ENCODE data around the gene RIPOR1. TPM values are rescaled to one million over a fixed set of nuclear protein-coding genes. Genes with fewer than 3 reads are reported as not detected.
A peak's percentile ranks its signal among the peaks of the same experiment; 100 is the strongest.
"Not testable (repeated sequence)": the region's sequence is repeated elsewhere in the genome, so short reads cannot be mapped to it uniquely, and the experiment has no call there.

RIPOR1 gene
- total RNA-seq, 1 experiment from 2014 or later, result 82.2 TPM

DNA sequence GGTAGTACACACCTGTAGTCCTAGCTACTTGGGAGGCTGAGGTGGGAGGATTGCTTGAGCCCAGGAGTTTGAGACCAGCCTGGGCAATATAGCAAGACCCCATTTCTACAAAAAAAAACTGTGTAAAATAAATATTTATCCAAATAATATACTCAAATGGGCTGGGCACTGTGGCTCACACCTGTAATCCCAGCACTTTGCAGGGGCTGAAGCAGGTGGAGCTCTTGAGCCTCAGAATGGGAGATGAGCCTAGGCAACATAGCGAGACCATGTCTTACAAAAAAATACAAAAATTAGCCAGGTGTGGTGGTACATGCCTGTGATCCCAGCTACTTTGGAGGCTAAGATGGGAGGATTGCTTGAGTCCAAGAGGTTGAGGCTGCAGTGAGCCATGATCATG is 14.7 kb upstream of the RIPOR1 start:
- H3K9me3 ChIP-seq (ENCODE audit: control insufficient read depth, insufficient read depth, low read depth, low read length); H3K4me3 ChIP-seq (ENCODE audit: low read depth in 2 of 2, low read length in 2 of 2); H3K36me3 ChIP-seq (ENCODE audit: control insufficient read depth, insufficient read depth, low read length); DNase-seq (ENCODE audit: low read depth, low spot score); H3K27me3 ChIP-seq (ENCODE audit: control insufficient read depth, insufficient read depth, low read length); H3K4me1 ChIP-seq (ENCODE audit: control insufficient read depth, insufficient read depth, low read length); H3K27ac ChIP-seq (ENCODE audit: low read length); BruUV-seq (replicated peaks); in situ Hi-C loops (cut with HindIII; ENCODE audit: low pct_unique_long_range_greater_than_20kb, low sequenced_read_pairs); ATAC-seq; intact Hi-C loops (cut with micrococcal nuclease; ENCODE audit: unreplicated experiment): not testable (repeated sequence)
- ChIA-PET CTCF (interaction anchor here (0.6 to 1.7 kb wide), 5 partner anchors 14 to 253 kb away, joined by 3 to 9 read pairs (median 7); partner anchors contain the start of gene ATP6V0D1), POLR2A (interaction anchor here (0.6 kb wide), 1 partner anchor 65 kb away, joined by 4 read pairs; no protein-coding TSS in a partner anchor)

DNA sequence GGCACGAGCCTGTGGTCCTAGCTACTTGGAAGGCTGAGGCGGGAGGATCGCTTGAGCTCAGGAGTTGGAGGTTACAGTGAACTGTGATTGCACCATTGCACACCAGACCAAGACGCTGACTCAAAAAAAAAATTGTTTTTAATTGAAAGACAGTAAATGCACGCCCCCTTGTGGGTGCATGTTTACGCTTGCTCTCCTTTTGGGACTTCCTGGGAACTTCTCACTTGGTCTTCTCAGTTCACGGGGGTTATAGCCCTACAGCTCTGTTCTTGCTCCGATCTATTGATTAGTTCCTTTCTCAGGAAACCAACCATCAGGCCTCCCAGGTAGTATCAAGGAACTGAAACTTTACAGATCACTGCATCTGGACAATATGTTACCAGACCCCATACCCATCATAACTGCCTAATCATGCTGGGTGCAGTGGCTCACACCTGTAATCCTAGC is 14.2 kb upstream of the RIPOR1 start:
- BruUV-seq (replicated peaks), result no TSS peak
- intact Hi-C loops (cut with micrococcal nuclease; ENCODE audit: unreplicated experiment), result no loop called here
- peak; percentile 76 for ATAC-seq
- POLR2A ChIA-PET, result interaction anchor here (0.6 kb wide), 1 partner anchor 66 kb away, joined by 4 read pairs; no protein-coding TSS in a partner anchor
- Histone ChIP-seq H3K4me1 (ENCODE audit: control insufficient read depth, insufficient read depth, low read length) (no peaks in the 10 kb centered on the region), H3K27ac (ENCODE audit: low read length) (no peak overlapping the region), H3K4me3 (ENCODE audit: low read depth in 2 of 2, low read length in 2 of 2) (no peak overlapping the region), H3K27me3 (ENCODE audit: control insufficient read depth, insufficient read depth, low read length) (no peaks in the 10 kb centered on the region), H3K9me3 (ENCODE audit: control insufficient read depth, insufficient read depth, low read depth, low read length) (no peaks in the 10 kb centered on the region), H3K36me3 (ENCODE audit: control insufficient read depth, insufficient read depth, low read length) (no peaks in the 10 kb centered on the region)
- TF ChIP-seq, protein P1, sequence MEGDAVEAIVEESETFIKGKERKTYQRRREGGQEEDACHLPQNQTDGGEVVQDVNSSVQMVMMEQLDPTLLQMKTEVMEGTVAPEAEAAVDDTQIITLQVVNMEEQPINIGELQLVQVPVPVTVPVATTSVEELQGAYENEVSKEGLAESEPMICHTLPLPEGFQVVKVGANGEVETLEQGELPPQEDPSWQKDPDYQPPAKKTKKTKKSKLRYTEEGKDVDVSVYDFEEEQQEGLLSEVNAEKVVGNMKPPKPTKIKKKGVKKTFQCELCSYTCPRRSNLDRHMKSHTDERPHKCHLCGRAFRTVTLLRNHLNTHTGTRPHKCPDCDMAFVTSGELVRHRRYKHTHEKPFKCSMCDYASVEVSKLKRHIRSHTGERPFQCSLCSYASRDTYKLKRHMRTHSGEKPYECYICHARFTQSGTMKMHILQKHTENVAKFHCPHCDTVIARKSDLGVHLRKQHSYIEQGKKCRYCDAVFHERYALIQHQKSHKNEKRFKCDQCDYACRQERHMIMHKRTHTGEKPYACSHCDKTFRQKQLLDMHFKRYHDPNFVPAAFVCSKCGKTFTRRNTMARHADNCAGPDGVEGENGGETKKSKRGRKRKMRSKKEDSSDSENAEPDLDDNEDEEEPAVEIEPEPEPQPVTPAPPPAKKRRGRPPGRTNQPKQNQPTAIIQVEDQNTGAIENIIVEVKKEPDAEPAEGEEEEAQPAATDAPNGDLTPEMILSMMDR (IDR thresholded peaks at IDR 0.05), result peak; percentile 81
- no peak for TF ChIP-seq SIN3A (IDR thresholded peaks at IDR 0.05; ENCODE audit: borderline replicate concordance, insufficient read depth, low read depth, low read length)
- in situ Hi-C loops (cut with HindIII; ENCODE audit: low pct_unique_long_range_greater_than_20kb, low sequenced_read_pairs), result no loop called here
- CTCF ChIA-PET, result interaction anchor here (0.9 to 1.7 kb wide), 3 partner anchors 33 to 254 kb away, joined by 3 to 7 read pairs (median 7); partner anchors contain the start of gene ATP6V0D1
- DNase-seq (ENCODE audit: low read depth, low spot score), result peak; percentile 48

DNA sequence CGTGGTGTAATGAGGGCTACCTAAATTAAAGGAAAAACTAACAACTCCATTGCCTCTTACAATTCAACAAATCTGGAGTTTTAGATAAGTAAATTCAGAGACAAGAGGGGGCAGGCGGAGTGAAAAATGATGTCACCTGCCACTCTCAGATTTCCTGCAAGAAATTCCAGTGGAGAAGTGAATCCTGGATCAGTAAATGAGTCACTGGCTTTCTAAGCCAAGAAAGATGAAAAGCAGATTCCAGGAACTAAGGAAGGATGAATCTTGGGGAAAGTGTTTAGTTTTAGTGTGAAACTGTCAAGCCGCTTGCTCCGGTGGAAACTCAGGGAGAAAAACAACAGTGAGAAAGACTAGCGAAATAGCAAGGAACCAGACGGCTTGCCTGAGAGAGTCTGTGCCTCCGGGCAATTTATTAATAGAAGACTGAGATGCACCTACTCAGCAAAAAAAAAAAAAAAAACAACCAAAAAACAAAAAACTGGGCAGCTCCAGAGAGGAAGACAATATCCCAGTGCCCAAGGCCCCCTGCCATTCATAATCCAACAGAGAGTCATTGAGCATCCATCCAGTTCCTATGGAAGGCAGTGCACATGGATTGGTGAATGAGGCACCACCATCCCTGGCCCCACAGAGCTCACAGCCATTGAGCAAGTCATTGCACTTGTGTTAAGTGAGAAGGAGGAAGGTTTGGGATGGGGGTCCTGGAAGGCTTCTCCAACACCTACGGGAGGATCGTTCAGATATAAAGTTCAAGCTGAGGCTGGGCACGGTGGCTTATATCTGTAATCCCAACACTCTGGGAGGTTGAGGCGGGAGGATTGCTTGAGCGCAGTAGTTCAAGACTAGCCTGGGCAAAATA is 12.1 kb upstream of the RIPOR1 start:
- ChIA-PET POLR2A (no interaction called here), CTCF (interaction anchor here (0.6 to 0.7 kb wide), 2 partner anchors 27 to 36 kb away, joined by 4 to 5 read pairs; no protein-coding TSS in a partner anchor)
- no peaks in the 10 kb centered on the region for H3K4me1 ChIP-seq (ENCODE audit: control insufficient read depth, insufficient read depth, low read length)
- no TSS peak for BruUV-seq (replicated peaks)
- H3K36me3 ChIP-seq (ENCODE audit: control insufficient read depth, insufficient read depth, low read length), result no peaks in the 10 kb centered on the region
- H3K9me3 ChIP-seq (ENCODE audit: control insufficient read depth, insufficient read depth, low read depth, low read length), result no peaks in the 10 kb centered on the region
- TF ChIP-seq, protein P2, sequence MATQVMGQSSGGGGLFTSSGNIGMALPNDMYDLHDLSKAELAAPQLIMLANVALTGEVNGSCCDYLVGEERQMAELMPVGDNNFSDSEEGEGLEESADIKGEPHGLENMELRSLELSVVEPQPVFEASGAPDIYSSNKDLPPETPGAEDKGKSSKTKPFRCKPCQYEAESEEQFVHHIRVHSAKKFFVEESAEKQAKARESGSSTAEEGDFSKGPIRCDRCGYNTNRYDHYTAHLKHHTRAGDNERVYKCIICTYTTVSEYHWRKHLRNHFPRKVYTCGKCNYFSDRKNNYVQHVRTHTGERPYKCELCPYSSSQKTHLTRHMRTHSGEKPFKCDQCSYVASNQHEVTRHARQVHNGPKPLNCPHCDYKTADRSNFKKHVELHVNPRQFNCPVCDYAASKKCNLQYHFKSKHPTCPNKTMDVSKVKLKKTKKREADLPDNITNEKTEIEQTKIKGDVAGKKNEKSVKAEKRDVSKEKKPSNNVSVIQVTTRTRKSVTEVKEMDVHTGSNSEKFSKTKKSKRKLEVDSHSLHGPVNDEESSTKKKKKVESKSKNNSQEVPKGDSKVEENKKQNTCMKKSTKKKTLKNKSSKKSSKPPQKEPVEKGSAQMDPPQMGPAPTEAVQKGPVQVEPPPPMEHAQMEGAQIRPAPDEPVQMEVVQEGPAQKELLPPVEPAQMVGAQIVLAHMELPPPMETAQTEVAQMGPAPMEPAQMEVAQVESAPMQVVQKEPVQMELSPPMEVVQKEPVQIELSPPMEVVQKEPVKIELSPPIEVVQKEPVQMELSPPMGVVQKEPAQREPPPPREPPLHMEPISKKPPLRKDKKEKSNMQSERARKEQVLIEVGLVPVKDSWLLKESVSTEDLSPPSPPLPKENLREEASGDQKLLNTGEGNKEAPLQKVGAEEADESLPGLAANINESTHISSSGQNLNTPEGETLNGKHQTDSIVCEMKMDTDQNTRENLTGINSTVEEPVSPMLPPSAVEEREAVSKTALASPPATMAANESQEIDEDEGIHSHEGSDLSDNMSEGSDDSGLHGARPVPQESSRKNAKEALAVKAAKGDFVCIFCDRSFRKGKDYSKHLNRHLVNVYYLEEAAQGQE (IDR thresholded peaks at IDR 0.05; ENCODE audit: insufficient read depth in 1 of 2, low read depth in 2 of 2, low read length in 1 of 2), result no peak
- TF ChIP-seq, protein P1 (IDR thresholded peaks at IDR 0.05), result no peak
- no peak for TF ChIP-seq POLR2AphosphoS5 (IDR thresholded peaks at IDR 0.05; ENCODE audit: low read depth, low read length)
- no peaks in the 10 kb centered on the region for H3K27me3 ChIP-seq (ENCODE audit: control insufficient read depth, insufficient read depth, low read length)
- in situ Hi-C loops (cut with HindIII; ENCODE audit: low pct_unique_long_range_greater_than_20kb, low sequenced_read_pairs), result no loop called here
- H3K27ac ChIP-seq (ENCODE audit: low read length), result no peak overlapping the region
- DNase-seq (ENCODE audit: low read depth, low spot score) (no peak), ATAC-seq (no peak)
- intact Hi-C loops (cut with micrococcal nuclease; ENCODE audit: unreplicated experiment), result no loop called here
- H3K4me3 ChIP-seq (ENCODE audit: low read depth in 2 of 2, low read length in 2 of 2), result no peak overlapping the region
